ENCODE measurements around the gene SETD1B.
A peak's percentile ranks its signal among the peaks of the same experiment; 100 is the strongest.
"Not testable (repeated sequence)": the region's sequence is repeated elsewhere in the genome, so short reads cannot be mapped to it uniquely, and the experiment has no call there.

SETD1B gene

DNA sequence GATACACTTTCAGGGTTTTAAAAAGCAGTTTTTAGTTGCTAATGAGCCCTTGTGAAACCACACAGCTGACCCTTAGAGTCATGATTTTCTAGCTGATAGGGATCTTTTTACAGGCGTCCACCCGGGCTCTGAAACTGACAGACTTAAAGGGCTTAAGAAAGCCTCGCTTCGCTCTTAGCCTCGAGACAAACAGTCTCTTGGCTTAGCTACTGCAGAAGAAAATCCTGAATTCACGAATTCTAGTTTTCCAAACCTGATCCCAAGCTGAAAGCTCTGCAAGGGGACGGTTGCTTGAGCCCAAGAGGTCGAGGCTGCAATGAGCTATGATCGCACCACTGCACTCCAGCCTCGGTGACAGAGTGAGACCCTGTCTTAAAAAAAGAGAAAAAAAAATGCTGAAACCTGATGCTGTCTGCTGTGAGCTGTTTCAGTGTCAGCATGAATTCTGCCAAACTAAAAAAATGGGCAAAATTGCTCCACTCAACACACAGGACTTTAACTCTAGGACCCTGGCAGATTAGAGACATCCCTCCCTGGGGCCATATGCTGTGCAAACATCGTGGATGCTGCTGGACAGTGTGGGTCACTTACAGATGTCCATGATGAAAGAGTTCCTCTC, 57.9 kb downstream of the SETD1B start:
- DNase-seq = no peak

DNA sequence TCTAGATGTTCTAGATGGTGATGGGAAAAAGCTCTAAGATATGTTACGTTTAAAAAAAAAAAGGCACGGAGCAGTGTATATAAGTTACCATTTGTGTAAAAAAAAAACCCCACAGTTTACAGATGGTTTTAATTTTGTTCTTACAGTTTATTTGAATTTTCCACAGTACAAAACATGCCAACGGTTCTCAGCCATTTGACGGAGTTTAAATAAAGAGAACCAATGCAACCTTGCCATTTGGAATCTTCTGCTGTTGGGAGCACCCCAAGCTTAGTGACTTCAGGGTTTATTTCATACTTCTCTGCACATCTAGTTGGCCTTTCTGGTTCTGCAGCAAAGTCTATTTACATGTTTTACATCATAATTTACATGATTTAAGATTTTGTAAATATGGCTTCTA, 62.5 kb downstream of the SETD1B start:
- no peak for DNase-seq

DNA sequence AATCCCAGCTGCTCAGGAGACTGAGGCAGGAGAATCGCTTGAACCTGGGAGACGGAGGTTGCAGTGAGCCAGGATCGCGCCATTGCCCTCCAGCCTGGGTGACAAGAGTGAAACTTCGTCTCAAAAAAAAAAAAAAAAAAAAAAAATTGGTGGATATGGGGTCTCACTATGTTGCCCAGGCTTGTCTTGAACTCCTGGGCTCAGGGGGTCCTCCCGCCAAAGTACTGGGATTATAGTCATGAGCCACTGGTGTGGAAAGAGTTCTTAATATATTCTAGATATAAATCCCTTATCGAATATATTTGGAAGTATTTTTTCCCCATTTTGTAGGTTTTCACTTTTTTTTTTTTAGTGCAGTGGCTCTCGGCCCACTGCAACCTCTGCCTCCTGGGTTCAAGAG, 65.4 kb downstream of the SETD1B start:
- not testable (repeated sequence) for DNase-seq

DNA sequence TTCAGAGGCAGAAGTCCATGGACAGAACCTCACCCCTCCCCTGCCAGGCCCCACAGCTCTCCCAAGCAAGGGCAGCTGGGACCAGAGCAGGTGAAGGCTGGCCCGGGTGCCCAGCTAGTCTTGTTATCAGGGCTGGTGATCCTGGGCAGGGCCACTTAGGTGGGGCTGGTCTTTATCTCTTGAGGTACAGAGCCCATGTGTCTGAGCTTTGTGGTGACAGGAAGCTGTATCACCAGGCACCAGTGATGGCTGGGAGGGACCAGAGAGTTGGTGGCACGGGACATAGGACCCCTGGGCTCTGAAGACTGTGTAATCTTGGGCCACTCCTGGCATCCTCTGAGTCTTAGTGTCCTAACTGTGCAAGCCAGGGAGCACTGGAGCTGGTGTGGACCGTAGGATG, 67.7 kb downstream of the SETD1B start:
- no peak for DNase-seq

DNA sequence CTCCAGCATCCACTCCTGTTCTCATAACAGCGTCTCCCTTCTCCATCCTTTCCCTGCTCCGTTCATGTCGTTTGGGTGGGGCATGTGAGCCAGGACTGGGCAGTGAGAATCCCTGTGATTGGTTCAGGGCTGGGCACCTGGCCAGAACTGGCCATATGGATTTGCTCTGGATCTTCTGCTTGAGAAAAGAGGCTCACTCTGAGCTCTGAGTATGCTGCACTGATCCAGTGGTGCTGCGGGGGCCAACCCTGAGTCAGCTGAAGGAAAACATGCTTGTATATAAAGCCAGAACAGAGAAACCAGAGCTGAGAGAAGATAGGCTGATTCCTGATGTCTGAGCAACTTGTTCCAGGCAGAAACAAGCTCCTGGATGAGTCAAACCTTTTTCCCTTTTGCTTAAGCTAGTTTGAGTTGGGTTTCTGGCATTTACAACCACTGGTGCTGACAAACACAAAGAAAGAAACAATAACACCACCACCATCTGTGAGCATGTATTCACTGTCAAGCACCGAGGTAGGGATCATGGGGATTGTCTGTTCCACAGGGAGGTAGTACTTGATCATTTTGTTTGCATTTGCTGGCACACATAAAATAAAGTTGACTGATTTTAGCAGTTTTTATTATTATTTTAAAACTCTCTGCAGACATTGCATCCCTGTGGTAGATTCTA, 68.9 kb downstream of the SETD1B start:
- peak; percentile 21 for DNase-seq

DNA sequence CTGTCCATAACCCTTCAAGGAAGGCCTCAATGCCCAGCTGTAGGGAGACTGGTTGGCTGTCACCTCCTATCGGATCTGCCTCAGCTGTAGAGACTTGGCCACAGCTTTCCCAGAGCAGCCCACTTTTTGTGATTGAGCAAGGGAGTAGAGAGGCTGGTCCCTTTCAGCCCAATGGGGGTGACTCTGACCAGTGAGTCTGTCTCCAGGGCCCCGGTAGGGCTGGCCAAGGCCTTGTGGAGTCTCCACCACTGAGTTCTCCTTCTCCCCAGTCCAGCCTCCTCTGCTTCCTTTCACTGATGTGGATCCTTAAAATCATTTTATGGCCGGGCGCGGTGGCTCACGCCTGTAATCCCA, 69.4 kb downstream of the SETD1B start:
- DNase-seq = no peak

DNA sequence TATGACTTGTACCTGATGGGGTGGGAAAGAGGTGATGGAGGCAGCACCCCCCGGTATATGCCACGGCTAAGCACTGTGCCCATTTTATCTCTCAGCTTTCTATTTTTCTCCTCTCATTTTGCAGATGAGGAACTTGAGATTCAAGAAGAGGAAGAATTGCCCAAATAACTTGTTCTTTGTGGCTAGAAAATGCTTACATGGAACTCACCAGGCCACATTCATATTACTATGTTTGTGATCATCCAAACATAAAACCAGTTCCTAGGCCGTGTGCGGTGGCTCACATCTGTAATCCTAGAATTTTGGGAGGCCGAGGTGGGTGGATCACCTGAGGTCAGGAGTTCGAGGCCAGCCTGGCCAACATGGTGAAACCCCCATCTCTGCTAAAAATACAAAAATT, 70.3 kb downstream of the SETD1B start:
- DNase-seq = no peak

DNA sequence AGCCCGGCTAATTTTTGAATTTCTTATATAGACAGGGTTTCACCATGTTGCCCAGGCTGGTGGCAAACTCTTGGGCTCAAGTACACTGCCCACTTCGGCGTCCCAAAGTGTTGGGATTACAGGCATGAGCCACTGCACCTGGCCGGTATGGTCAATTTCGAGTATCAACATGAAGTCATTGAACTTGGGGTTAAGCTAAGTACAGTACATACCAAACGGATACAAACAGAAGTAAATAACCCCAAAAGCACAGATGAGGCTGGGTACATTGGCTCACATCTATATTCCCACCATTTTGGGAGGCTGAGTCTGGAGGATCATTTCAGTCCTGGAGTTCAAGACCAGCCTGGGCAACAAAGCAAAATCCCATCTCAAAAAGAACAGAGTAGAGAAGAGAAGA, 71.8 kb downstream of the SETD1B start:
- DNase-seq = no peak

DNA sequence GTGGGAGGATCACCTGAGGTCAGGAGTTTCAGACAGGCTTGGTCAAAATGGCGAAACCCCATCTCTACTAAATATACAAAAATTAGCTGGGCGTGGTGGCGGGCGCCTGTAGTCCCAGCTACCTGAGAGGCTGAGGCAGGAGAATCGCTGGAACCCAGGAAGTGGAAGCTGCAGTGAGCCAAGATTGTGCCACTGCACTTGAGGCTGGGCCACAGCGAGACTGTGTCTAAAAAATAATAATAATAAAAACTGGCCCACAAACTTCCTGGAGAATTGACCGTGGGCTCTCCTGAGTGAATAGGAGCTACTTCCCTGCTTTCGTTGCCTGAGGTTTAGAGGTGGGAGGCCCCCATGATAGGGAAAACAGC, 72.3 kb downstream of the SETD1B start:
- DNase-seq = not testable (repeated sequence)
